WERI-Rb-1 (cell line): ENCODE measurements around the gene SPON1.

ENCODE experiments used
- DNase-seq: peaks from one replicate; pipeline ENCODE4 v3.0.0-alpha.2; 2020
- H3K27ac ChIP-seq: fragments of 250-450 bp; sonication (Bioruptor Pico); 2 replicates; pipeline ENCODE4 v1.5.1; 2020; ENCODE audit warnings: mild to moderate bottlenecking, moderate library complexity
- H3K27me3 ChIP-seq: fragments of 250-450 bp; sonication (Bioruptor Pico); 2 replicates; pipeline ENCODE4 v1.5.1; 2021; ENCODE audit warnings: mild to moderate bottlenecking, low read depth, moderate library complexity; ENCODE audit not compliant: insufficient read depth, severe bottlenecking
- H3K36me3 ChIP-seq: fragments of 250-450 bp; sonication (Bioruptor Pico); 2 replicates; pipeline ENCODE4 v1.5.1; 2020; ENCODE audit warnings: mild to moderate bottlenecking, moderate library complexity
- H3K4me3 ChIP-seq: 2 replicates; pipeline ENCODE4 v1.5.1; 2011; ENCODE audit warnings: low read depth, mild to moderate bottlenecking, control low read depth, low read length
- H3K9me3 ChIP-seq: fragments of 250-450 bp; sonication (Bioruptor Pico); 2 replicates; pipeline ENCODE4 v1.5.1; 2021; ENCODE audit warnings: mild to moderate bottlenecking, moderate library complexity; ENCODE audit not compliant: severe bottlenecking
- TF ChIP-seq, protein P1 (sequence below): IDR thresholded peaks from 2 replicates; pipeline ENCODE4 v1.5.1; 2011; ENCODE audit warnings: low read depth, mild to moderate bottlenecking, control low read depth, inconsistent platforms, low read length

The SPON1 gene

DNA sequence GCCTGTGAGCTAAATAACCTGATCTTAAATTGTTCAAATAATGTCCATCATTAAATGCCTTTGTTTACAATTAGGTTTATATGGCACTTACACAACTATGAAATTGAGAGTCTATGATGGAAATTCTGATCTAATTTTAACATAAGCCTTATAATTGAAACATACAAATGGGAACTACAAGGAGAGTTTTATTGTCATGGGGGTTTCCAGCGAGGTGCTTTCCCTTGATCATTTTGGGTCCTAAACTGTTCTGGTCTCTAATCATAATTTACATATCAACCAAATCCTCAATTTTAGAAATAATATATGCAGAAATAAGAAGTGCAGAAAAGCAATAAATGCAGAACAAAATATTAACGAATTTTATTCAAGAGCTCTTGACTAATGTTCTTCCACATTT lies 351.6 kb downstream of the SPON1 start:
- Histone ChIP-seq H3K27me3 (no peaks in the 10 kb centered on the region), H3K4me3 (no peak overlapping the region), H3K27ac (no peak overlapping the region), H3K9me3 (no peaks in the 10 kb centered on the region), H3K36me3 (no peaks in the 10 kb centered on the region)
- no peak for DNase-seq
- TF ChIP-seq, protein P1, sequence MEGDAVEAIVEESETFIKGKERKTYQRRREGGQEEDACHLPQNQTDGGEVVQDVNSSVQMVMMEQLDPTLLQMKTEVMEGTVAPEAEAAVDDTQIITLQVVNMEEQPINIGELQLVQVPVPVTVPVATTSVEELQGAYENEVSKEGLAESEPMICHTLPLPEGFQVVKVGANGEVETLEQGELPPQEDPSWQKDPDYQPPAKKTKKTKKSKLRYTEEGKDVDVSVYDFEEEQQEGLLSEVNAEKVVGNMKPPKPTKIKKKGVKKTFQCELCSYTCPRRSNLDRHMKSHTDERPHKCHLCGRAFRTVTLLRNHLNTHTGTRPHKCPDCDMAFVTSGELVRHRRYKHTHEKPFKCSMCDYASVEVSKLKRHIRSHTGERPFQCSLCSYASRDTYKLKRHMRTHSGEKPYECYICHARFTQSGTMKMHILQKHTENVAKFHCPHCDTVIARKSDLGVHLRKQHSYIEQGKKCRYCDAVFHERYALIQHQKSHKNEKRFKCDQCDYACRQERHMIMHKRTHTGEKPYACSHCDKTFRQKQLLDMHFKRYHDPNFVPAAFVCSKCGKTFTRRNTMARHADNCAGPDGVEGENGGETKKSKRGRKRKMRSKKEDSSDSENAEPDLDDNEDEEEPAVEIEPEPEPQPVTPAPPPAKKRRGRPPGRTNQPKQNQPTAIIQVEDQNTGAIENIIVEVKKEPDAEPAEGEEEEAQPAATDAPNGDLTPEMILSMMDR = no peak

- Histone ChIP-seq H3K4me3 (no peak overlapping the region), H3K36me3 (no peaks in the 10 kb centered on the region), H3K9me3 (no peaks in the 10 kb centered on the region), H3K27ac (no peak overlapping the region), H3K27me3 (no peaks in the 10 kb centered on the region)
- no peak for DNase-seq
- TF ChIP-seq, protein P1 = no peak
Measured at GRCh38 chr11:14315130-14315529, 352.6 kb downstream of the SPON1 start.
